SK-N-SH (cell line): ENCODE measurements around the gene RPH3AL. TPM values are rescaled to one million over a fixed set of nuclear protein-coding genes. Genes with fewer than 3 reads are reported as not detected.

Experiments used
- CTCF ChIA-PET: fragments of 300-600, 350-600 bp; formaldehyde crosslinking; extraction: SDS; loops from one replicate; lab custom pipeline; 2021; lab: Yijun Ruan, JAX
- POLR2A ChIA-PET: fragments of 350-600 bp; sonication (Branson Sonifier 250); formaldehyde crosslinking; extraction: SDS; loops from one replicate; lab custom pipeline; 2020; ENCODE audit warnings: antibody characterized with exemption, inconsistent platforms; lab: Yijun Ruan, JAX
- DNase-seq: peaks from one replicate; pipeline ENCODE4 v3.0.0; 2012
- H2AFZ ChIP-seq: fragments of 200-600 bp; sonication (generic); 2 replicates; pipeline ENCODE4 v1.8.1; 2016; ENCODE audit warnings: antibody characterized with exemption, mild to moderate bottlenecking, low read depth
- H3F3A ChIP-seq: fragments of 200-600 bp; sonication (generic); replicated peaks from 2 replicates; pipeline ENCODE3; 2016; ENCODE audit warnings: antibody characterized with exemption, mild to moderate bottlenecking; ENCODE audit not compliant: insufficient read depth
- H3K27ac ChIP-seq, 2 experiments: fragments of 200-500 bp in 1 of 2; fragments of 200-600 bp in 1 of 2; sonication (Bioruptor generic) in 1 of 2; sonication (generic), shearing (Covaris generic) in 1 of 2; 2 replicates each; pipeline versions ENCODE4 v1.5.1 to v1.6.1; 2014 to 2016; ENCODE audit warnings: low read depth in 2 of 2, inconsistent platforms in 1 of 2, low read length in 1 of 2, mild to moderate bottlenecking in 1 of 2, mixed read lengths in 1 of 2
- H3K27me3 ChIP-seq: fragments of 200-600 bp; sonication (generic), shearing (Covaris generic); 2 replicates; pipeline ENCODE4 v1.6.1; 2016; ENCODE audit warnings: mixed run types; ENCODE audit not compliant: insufficient read depth
- H3K36me3 ChIP-seq, 2 experiments: fragments of 200-500 bp in 1 of 2; fragments of 200-600 bp in 1 of 2; sonication (Bioruptor generic) in 1 of 2; sonication (generic) in 1 of 2; replicated peaks in 1 of 2; 2 replicates each; pipeline versions ENCODE3 to v1.5.1; 2014 to 2016; ENCODE audit warnings: low read length in 1 of 2, mild to moderate bottlenecking in 1 of 2; ENCODE audit not compliant: insufficient read depth in 2 of 2, control insufficient read depth in 1 of 2
- H3K4me1 ChIP-seq, 2 experiments: fragments of 200-500 bp in 1 of 2; fragments of 200-600 bp in 1 of 2; sonication (Bioruptor generic) in 1 of 2; sonication (generic), shearing (Covaris generic) in 1 of 2; 2 replicates each; pipeline versions ENCODE4 v1.5.1 to v1.6.1; 2014 to 2016; ENCODE audit warnings: low read depth in 1 of 2, low read length in 1 of 2, mixed run types in 1 of 2; ENCODE audit not compliant: insufficient read depth in 2 of 2, control insufficient read depth in 1 of 2
- H3K4me2 ChIP-seq: fragments of 200-600 bp; sonication (generic), shearing (Covaris generic); 2 replicates; pipeline ENCODE4 v1.6.1; 2017; ENCODE audit warnings: mixed run types
- H3K4me3 ChIP-seq, 2 experiments: fragments of 200-500 bp in 1 of 2; fragments of 200-600 bp in 1 of 2; sonication (Bioruptor generic) in 1 of 2; sonication (generic), shearing (Covaris generic) in 1 of 2; 2 replicates each; pipeline versions ENCODE4 v1.5.1 to v1.8.1; 2014 to 2016; ENCODE audit warnings: low read depth in 2 of 2, inconsistent platforms in 1 of 2, low read length in 1 of 2, mild to moderate bottlenecking in 1 of 2, mixed read lengths in 1 of 2, moderate library complexity in 1 of 2
- H3K79me2 ChIP-seq: fragments of 200-600 bp; sonication (generic); 2 replicates; pipeline ENCODE4 v1.8.1; 2017; ENCODE audit warnings: mild to moderate bottlenecking; ENCODE audit not compliant: insufficient read depth
- H3K9ac ChIP-seq: fragments of 200-600 bp; sonication (generic); 2 replicates; pipeline ENCODE4 v1.6.1; 2017; ENCODE audit warnings: mixed run types
- H3K9me2 ChIP-seq: fragments of 200-600 bp; sonication (generic); 2 replicates; pipeline ENCODE4 v1.6.1; 2017; ENCODE audit warnings: mixed run types
- H3K9me3 ChIP-seq: fragments of 200-600 bp; sonication (generic); 2 replicates; pipeline ENCODE4 v1.6.1; 2017; ENCODE audit warnings: mixed run types, mild to moderate bottlenecking, moderate library complexity
- H4K20me1 ChIP-seq: fragments of 200-600 bp; sonication (generic); 2 replicates; pipeline ENCODE4 v1.6.1; 2017; ENCODE audit warnings: mild to moderate bottlenecking, mixed run types; ENCODE audit not compliant: insufficient read depth
- EP300 ChIP-seq, 2 experiments: IDR thresholded peaks; 2 replicates each; pipeline versions ENCODE4 v1.4.0 to v1.6.1; 2012; ENCODE audit warnings: borderline replicate concordance in 1 of 2, low read depth in 1 of 2, low read length in 1 of 2
- EZH2phosphoT487 ChIP-seq: fragments of 200-600 bp; sonication (generic); IDR thresholded peaks from 2 replicates; pipeline ENCODE4 v1.6.1; 2017; ENCODE audit warnings: low read depth, mixed run types, mild to moderate bottlenecking, antibody characterized with exemption, moderate library complexity, borderline replicate concordance
- FOSL2 ChIP-seq: IDR thresholded peaks from 2 replicates; pipeline ENCODE4 v1.4.0; 2012; ENCODE audit warnings: low read depth, mild to moderate bottlenecking, moderate library complexity, borderline replicate concordance
- FOXJ3 ChIP-seq: sonication (generic); formaldehyde crosslinking; IDR thresholded peaks from 2 replicates; pipeline ENCODE4 v1.5.1; 2020; ENCODE audit warnings: mild to moderate bottlenecking, missing genetic modification reagents
- FOXM1 ChIP-seq: IDR thresholded peaks from 2 replicates; pipeline ENCODE4 v1.4.0; 2012; ENCODE audit warnings: low read depth, mild to moderate bottlenecking
- GABPA ChIP-seq: IDR thresholded peaks from 2 replicates; pipeline ENCODE4 v1.4.0; 2012; ENCODE audit warnings: low read depth, mild to moderate bottlenecking
- GATA2 ChIP-seq: sonication (generic); formaldehyde crosslinking; IDR thresholded peaks from 2 replicates; pipeline ENCODE4 v1.5.0; 2020; ENCODE audit warnings: mild to moderate bottlenecking, missing genetic modification reagents
- JUND ChIP-seq: IDR thresholded peaks from 2 replicates; pipeline ENCODE4 v1.4.0; 2012
- NFIC ChIP-seq: IDR thresholded peaks from 2 replicates; pipeline ENCODE4 v1.4.0; 2012; ENCODE audit warnings: borderline replicate concordance
- POLR2AphosphoS5 ChIP-seq: IDR thresholded peaks from 2 replicates; pipeline ENCODE4 v1.6.1; 2012; ENCODE audit warnings: low read depth, low read length
- RAD21 ChIP-seq: IDR thresholded peaks from 2 replicates; pipeline ENCODE4 v1.6.1; 2012; ENCODE audit warnings: mild to moderate bottlenecking, low read length
- RXRA ChIP-seq: IDR thresholded peaks from 2 replicates; pipeline ENCODE4 v1.4.0; 2012; ENCODE audit warnings: low read depth, mild to moderate bottlenecking, borderline replicate concordance
- SIN3A ChIP-seq: IDR thresholded peaks from 2 replicates; pipeline ENCODE4 v1.6.1; 2012; ENCODE audit warnings: low read depth, mild to moderate bottlenecking, low read length, moderate library complexity, borderline replicate concordance
- TAF1 ChIP-seq: IDR thresholded peaks from 2 replicates; pipeline ENCODE4 v1.6.1; 2012; ENCODE audit warnings: low read depth, mild to moderate bottlenecking, low read length, moderate library complexity, borderline replicate concordance
- TCF12 ChIP-seq: IDR thresholded peaks from 2 replicates; pipeline ENCODE4 v1.4.0; 2012
- TEAD4 ChIP-seq: IDR thresholded peaks from 2 replicates; pipeline ENCODE4 v1.4.0; 2012; ENCODE audit warnings: mild to moderate bottlenecking, borderline replicate concordance; ENCODE audit not compliant: insufficient read depth
- WGBS: methylation state at CpG from one replicate; pipeline ENCODE4 v1.1.6; 2017; ENCODE audit warnings: low lambda C conversion rate; 5-methylcytosine and 5-hydroxymethylcytosine counted together
- polyA plus RNA-seq, 3 experiments: library from polyadenylated mRNA; depleted of rRNA; stranded (reverse); fragments of >200 nt; gene quantifications; 2 replicates each; pipeline ENCODE4 v1.2.3, GENCODE V29; 2012
- TF ChIP-seq, protein P1 (sequence below): IDR thresholded peaks from 2 replicates; pipeline ENCODE4 v1.6.1; 2012; ENCODE audit warnings: mild to moderate bottlenecking, low read depth, low read length, moderate library complexity
- TF ChIP-seq, protein P2 (sequence below): fragments of 150-350 bp; IDR thresholded peaks from 2 replicates; pipeline ENCODE4 v1.6.1; 2016; ENCODE audit warnings: mild to moderate bottlenecking, low read depth, low read length
- TF ChIP-seq, protein P3 (sequence below): fragments of 200-600 bp; sonication (generic); IDR thresholded peaks from 2 replicates; pipeline ENCODE4 v1.6.1; 2017; ENCODE audit warnings: antibody characterized with exemption, mild to moderate bottlenecking, moderate library complexity

Gene RPH3AL
- polyA plus RNA-seq, 1 of the 3 experiments (the other 2 are of a cell fraction): 2.9 TPM

DNA sequence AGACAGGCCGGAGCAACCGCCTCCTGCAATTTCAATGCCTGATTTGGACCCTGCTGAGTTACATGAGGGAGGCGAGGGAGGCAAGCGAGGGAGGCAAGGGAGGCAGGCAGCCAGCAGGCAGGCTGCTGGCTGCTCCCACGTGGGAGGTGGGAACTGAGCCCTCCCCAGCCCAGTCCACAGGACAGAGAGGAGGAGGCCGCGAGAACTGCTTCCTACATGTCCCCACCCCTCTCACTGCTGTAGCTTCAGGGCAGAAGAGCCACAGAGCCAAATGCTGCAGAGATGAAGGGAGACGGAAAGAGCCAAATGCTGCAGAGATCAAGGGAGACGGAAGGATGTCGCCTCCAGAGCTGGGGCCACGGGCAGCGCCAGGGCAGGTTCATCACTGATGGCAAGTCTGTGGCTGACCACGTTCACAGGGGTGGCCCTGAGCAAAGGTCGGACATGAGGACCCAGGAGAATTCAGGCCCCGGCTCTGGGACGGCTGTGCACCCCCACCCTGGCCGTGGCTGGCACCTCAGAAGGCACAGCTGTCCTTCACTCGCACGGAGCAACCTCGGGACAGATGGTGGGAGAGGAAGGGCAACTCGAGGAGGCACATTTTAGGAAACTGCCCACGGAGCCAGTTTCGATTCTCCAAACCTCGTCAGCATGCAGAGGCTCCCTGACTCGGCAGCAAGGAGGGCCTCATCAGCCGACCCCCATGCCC lies 21.5 kb downstream of the RPH3AL start:
- Histone ChIP-seq H3K27me3 (no peaks in the 10 kb centered on the region), H3K4me3 (no peak overlapping the region), H3K27ac (no peak overlapping the region), H3K4me1 (peaks cover 0 to 8% of the 10 kb centered on the region in 2 experiments; a peak in 1 of 4 replicates), H3K4me2 (no peak overlapping the region), H3F3A (no peaks in the 10 kb centered on the region), H4K20me1 (no peaks in the 10 kb centered on the region), H3K36me3 (no peaks in the 10 kb centered on the region), H3K9me2 (no peaks in the 10 kb centered on the region), H2AFZ (no peak overlapping the region), H3K9ac (no peak overlapping the region), H3K79me2 (no peaks in the 10 kb centered on the region), H3K9me3 (no peaks in the 10 kb centered on the region)
- no peak for TF ChIP-seq SIN3A
- no peak for TF ChIP-seq EZH2phosphoT487
- TF ChIP-seq TAF1: no peak
- no peak for TF ChIP-seq TCF12
- no peak for TF ChIP-seq FOXJ3 (CRISPR knock-in tag)
- TF ChIP-seq POLR2AphosphoS5: no peak
- TF ChIP-seq, protein P1, sequence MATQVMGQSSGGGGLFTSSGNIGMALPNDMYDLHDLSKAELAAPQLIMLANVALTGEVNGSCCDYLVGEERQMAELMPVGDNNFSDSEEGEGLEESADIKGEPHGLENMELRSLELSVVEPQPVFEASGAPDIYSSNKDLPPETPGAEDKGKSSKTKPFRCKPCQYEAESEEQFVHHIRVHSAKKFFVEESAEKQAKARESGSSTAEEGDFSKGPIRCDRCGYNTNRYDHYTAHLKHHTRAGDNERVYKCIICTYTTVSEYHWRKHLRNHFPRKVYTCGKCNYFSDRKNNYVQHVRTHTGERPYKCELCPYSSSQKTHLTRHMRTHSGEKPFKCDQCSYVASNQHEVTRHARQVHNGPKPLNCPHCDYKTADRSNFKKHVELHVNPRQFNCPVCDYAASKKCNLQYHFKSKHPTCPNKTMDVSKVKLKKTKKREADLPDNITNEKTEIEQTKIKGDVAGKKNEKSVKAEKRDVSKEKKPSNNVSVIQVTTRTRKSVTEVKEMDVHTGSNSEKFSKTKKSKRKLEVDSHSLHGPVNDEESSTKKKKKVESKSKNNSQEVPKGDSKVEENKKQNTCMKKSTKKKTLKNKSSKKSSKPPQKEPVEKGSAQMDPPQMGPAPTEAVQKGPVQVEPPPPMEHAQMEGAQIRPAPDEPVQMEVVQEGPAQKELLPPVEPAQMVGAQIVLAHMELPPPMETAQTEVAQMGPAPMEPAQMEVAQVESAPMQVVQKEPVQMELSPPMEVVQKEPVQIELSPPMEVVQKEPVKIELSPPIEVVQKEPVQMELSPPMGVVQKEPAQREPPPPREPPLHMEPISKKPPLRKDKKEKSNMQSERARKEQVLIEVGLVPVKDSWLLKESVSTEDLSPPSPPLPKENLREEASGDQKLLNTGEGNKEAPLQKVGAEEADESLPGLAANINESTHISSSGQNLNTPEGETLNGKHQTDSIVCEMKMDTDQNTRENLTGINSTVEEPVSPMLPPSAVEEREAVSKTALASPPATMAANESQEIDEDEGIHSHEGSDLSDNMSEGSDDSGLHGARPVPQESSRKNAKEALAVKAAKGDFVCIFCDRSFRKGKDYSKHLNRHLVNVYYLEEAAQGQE: no peak
- TF ChIP-seq, protein P2, sequence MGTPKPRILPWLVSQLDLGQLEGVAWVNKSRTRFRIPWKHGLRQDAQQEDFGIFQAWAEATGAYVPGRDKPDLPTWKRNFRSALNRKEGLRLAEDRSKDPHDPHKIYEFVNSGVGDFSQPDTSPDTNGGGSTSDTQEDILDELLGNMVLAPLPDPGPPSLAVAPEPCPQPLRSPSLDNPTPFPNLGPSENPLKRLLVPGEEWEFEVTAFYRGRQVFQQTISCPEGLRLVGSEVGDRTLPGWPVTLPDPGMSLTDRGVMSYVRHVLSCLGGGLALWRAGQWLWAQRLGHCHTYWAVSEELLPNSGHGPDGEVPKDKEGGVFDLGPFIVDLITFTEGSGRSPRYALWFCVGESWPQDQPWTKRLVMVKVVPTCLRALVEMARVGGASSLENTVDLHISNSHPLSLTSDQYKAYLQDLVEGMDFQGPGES: no peak
- no peak for TF ChIP-seq RXRA
- no peak for TF ChIP-seq NFIC
- no peak for TF ChIP-seq EP300 (IDR thresholded peaks at IDR 0.05; ENCODE audit: borderline replicate concordance in 1 of 2, low read depth in 1 of 2, low read length in 1 of 2)
- TF ChIP-seq, protein P3, sequence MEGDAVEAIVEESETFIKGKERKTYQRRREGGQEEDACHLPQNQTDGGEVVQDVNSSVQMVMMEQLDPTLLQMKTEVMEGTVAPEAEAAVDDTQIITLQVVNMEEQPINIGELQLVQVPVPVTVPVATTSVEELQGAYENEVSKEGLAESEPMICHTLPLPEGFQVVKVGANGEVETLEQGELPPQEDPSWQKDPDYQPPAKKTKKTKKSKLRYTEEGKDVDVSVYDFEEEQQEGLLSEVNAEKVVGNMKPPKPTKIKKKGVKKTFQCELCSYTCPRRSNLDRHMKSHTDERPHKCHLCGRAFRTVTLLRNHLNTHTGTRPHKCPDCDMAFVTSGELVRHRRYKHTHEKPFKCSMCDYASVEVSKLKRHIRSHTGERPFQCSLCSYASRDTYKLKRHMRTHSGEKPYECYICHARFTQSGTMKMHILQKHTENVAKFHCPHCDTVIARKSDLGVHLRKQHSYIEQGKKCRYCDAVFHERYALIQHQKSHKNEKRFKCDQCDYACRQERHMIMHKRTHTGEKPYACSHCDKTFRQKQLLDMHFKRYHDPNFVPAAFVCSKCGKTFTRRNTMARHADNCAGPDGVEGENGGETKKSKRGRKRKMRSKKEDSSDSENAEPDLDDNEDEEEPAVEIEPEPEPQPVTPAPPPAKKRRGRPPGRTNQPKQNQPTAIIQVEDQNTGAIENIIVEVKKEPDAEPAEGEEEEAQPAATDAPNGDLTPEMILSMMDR: no peak
- no peak for TF ChIP-seq JUND
- TF ChIP-seq GATA2: no peak
- no peak for TF ChIP-seq FOXM1
- no peak for TF ChIP-seq RAD21
- TF ChIP-seq GABPA: no peak
- no peak for TF ChIP-seq FOSL2
- TF ChIP-seq TEAD4: no peak
- ChIA-PET CTCF (interaction anchor here (0.7 kb wide), 1 partner anchor 100 kb away, joined by 3 read pairs; no protein-coding TSS in a partner anchor), POLR2A (no interaction called here)
- no peak for DNase-seq
- WGBS: 68% methylated on average over 12 of the region's 26 CpGs
